AG08396 (cell line): ENCODE results near the gene GPS1.

Source experiments
- DNase-seq: peaks from one replicate; pipeline ENCODE4 v3.0.0; 2012; ENCODE audit warnings: low spot score, mixed read lengths

Gene GPS1

GRCh38 chr17:82014971-82015310 lies 36.8 kb upstream of the GPS1 start:
- no peak for DNase-seq

GRCh38 chr17:82015311-82015971 lies 36.3 kb upstream of the GPS1 start:
- DNase-seq, result no peak

- DNase-seq, result no peak
These were observed 35.4 kb upstream of the GPS1 start for GRCh38 chr17:82016061-82016874.

GRCh38 chr17:82016875-82017459 lies 34.7 kb upstream of the GPS1 start:
- DNase-seq, result no peak

- DNase-seq, result no peak
These were observed 34.0 kb upstream of the GPS1 start for GRCh38 chr17:82017612-82018151.

- DNase-seq, result no peak
These were observed 33.3 kb upstream of the GPS1 start for GRCh38 chr17:82018152-82018988.

GRCh38 chr17:82018989-82019689 lies 32.6 kb upstream of the GPS1 start:
- no peak for DNase-seq

- DNase-seq, result peak; percentile 72
These were observed 31.8 kb upstream of the GPS1 start for GRCh38 chr17:82019690-82020571.

GRCh38 chr17:82020572-82021106 lies 31.1 kb upstream of the GPS1 start:
- DNase-seq, result no peak

- DNase-seq, result peak; percentile 85
These were observed 30.4 kb upstream of the GPS1 start for GRCh38 chr17:82021107-82021899.

- no peak for DNase-seq
These were observed 29.8 kb upstream of the GPS1 start for GRCh38 chr17:82021900-82022309.

- DNase-seq, result no peak
These were observed 29.3 kb upstream of the GPS1 start, which contains the start of gene CENPX for GRCh38 chr17:82022310-82022980. Gene CENPX (minus strand): TSS chr17:82022878. CDS start chr17:82022861, 17 bp downstream.

GRCh38 chr17:82022981-82023446 lies 28.7 kb upstream of the GPS1 start, which contains the start of gene LRRC45:
Gene LRRC45 (plus strand): TSS chr17:82023305. CDS start chr17:82023644, 339 bp downstream.
- DNase-seq, result peak; percentile 100

- DNase-seq, result peak; percentile 66
These were observed 28.1 kb upstream of the GPS1 start for GRCh38 chr17:82023447-82024241.

GRCh38 chr17:82024859-82025258 lies 26.8 kb upstream of the GPS1 start:
- DNase-seq, result no peak

GRCh38 chr17:82025401-82026107 lies 26.1 kb upstream of the GPS1 start:
- DNase-seq, result no peak

GRCh38 chr17:82028246-82028645 lies 23.5 kb upstream of the GPS1 start:
- DNase-seq, result no peak
